ENCODE data around the gene HADH. TPM values are rescaled to one million over a fixed set of nuclear protein-coding genes. Genes with fewer than 3 reads are reported as not detected.

Gene HADH
- polyA plus RNA-seq, 1 experiment = 23.0 TPM

- Histone ChIP-seq H3K27me3 (ENCODE audit: control insufficient read depth, insufficient read depth, low read length) (no peaks in the 10 kb centered on the region), H3K27ac (ENCODE audit: low read depth, low read length) (no peak overlapping the region), H3K9me3 (ENCODE audit: control insufficient read depth, insufficient read depth, low read length) (no peaks in the 10 kb centered on the region), H3K4me3 (ENCODE audit: low read depth, low read length) (no peak overlapping the region)
- CTCF ChIA-PET = interaction anchor here (1.1 to 3.5 kb wide), 2 partner anchors 17 to 572 kb away, joined by 3 to 28 read pairs; no protein-coding TSS in a partner anchor
- TF ChIP-seq CTCF (IDR thresholded peaks at IDR 0.05; ENCODE audit: low read depth, low read length) = no peak
- DNase-seq (ENCODE audit: low read depth, low spot score) = no peak
- POLR2A ChIA-PET = no interaction called here
Observed at GRCh38 chr4:108001540-108002135, 11.9 kb downstream of the HADH start.

GRCh38 chr4:108003982-108004515 lies 14.4 kb downstream of the HADH start:
- Histone ChIP-seq H3K27ac (ENCODE audit: low read depth, low read length) (no peak overlapping the region), H3K9me3 (ENCODE audit: control insufficient read depth, insufficient read depth, low read length) (no peaks in the 10 kb centered on the region), H3K27me3 (ENCODE audit: control insufficient read depth, insufficient read depth, low read length) (no peaks in the 10 kb centered on the region), H3K4me3 (ENCODE audit: low read depth, low read length) (no peak overlapping the region)
- ChIA-PET CTCF (interaction anchor here (3.5 kb wide), 1 partner anchor 15 kb away, joined by 28 read pairs; no protein-coding TSS in a partner anchor), POLR2A (no interaction called here)
- TF ChIP-seq CTCF (IDR thresholded peaks at IDR 0.05; ENCODE audit: low read depth, low read length) = no peak
- DNase-seq (ENCODE audit: low read depth, low spot score) = no peak

GRCh38 chr4:108004646-108005045 lies 15.0 kb downstream of the HADH start:
- ChIA-PET CTCF (interaction anchor here (3.5 kb wide), 1 partner anchor 14 kb away, joined by 28 read pairs; no protein-coding TSS in a partner anchor), POLR2A (no interaction called here)
- no peak for TF ChIP-seq CTCF (IDR thresholded peaks at IDR 0.05; ENCODE audit: low read depth, low read length)
- H3K27me3 ChIP-seq (ENCODE audit: control insufficient read depth, insufficient read depth, low read length) = no peaks in the 10 kb centered on the region
- no peaks in the 10 kb centered on the region for H3K9me3 ChIP-seq (ENCODE audit: control insufficient read depth, insufficient read depth, low read length)
- no peak overlapping the region for H3K4me3 ChIP-seq (ENCODE audit: low read depth, low read length)
- no peak for DNase-seq (ENCODE audit: low read depth, low spot score)
- H3K27ac ChIP-seq (ENCODE audit: low read depth, low read length) = no peak overlapping the region

- ChIA-PET CTCF (interaction anchor here (1.9 kb wide), 1 partner anchor 13 kb away, joined by 13 read pairs; no protein-coding TSS in a partner anchor), POLR2A (no interaction called here)
- Histone ChIP-seq H3K27me3 (ENCODE audit: control insufficient read depth, insufficient read depth, low read length) (no peaks in the 10 kb centered on the region), H3K27ac (ENCODE audit: low read depth, low read length) (no peak overlapping the region), H3K9me3 (ENCODE audit: control insufficient read depth, insufficient read depth, low read length) (no peaks in the 10 kb centered on the region), H3K4me3 (ENCODE audit: low read depth, low read length) (no peak overlapping the region)
- DNase-seq (ENCODE audit: low read depth, low spot score) = no peak
- no peak for TF ChIP-seq CTCF (IDR thresholded peaks at IDR 0.05; ENCODE audit: low read depth, low read length)
Observed at GRCh38 chr4:108005807-108006206, 16.1 kb downstream of the HADH start.

- POLR2A ChIA-PET = no interaction called here
- Histone ChIP-seq H3K27me3 (ENCODE audit: control insufficient read depth, insufficient read depth, low read length) (no peaks in the 10 kb centered on the region), H3K4me3 (ENCODE audit: low read depth, low read length) (no peak overlapping the region), H3K9me3 (ENCODE audit: control insufficient read depth, insufficient read depth, low read length) (no peaks in the 10 kb centered on the region), H3K27ac (ENCODE audit: low read depth, low read length) (no peak overlapping the region)
- CTCF ChIA-PET = interaction anchor here (1.9 kb wide), 1 partner anchor 12 kb away, joined by 13 read pairs; no protein-coding TSS in a partner anchor
- TF ChIP-seq CTCF (IDR thresholded peaks at IDR 0.05; ENCODE audit: low read depth, low read length) = no peak
- DNase-seq (ENCODE audit: low read depth, low spot score) = no peak
Observed at GRCh38 chr4:108006361-108006760, 16.7 kb downstream of the HADH start.
